ENCODE data around the gene IDH3A.

Gene IDH3A

GRCh38 chr15:78110096-78110495 lies 39.1 kb upstream of the IDH3A start:
- H3K27ac ChIP-seq, result no peak overlapping the region
- TF ChIP-seq CTCF (IDR thresholded peaks at IDR 0.05) (no peak), ZFX (IDR thresholded peaks at IDR 0.05; ENCODE audit: borderline replicate concordance) (no peak)

GRCh38 chr15:78110916-78111475 lies 38.2 kb upstream of the IDH3A start:
- no peak overlapping the region for H3K27ac ChIP-seq
- TF ChIP-seq ZFX (IDR thresholded peaks at IDR 0.05; ENCODE audit: borderline replicate concordance) (no peak), CTCF (IDR thresholded peaks at IDR 0.05) (no peak)

GRCh38 chr15:78111788-78112187 lies 37.4 kb upstream of the IDH3A start:
- no peak overlapping the region for H3K27ac ChIP-seq
- no peak for TF ChIP-seq ZFX (IDR thresholded peaks at IDR 0.05; ENCODE audit: borderline replicate concordance)
- no peak for TF ChIP-seq CTCF (IDR thresholded peaks at IDR 0.05)

- no peak for TF ChIP-seq ZFX (IDR thresholded peaks at IDR 0.05; ENCODE audit: borderline replicate concordance)
- TF ChIP-seq CTCF (IDR thresholded peaks at IDR 0.05), result no peak
- H3K27ac ChIP-seq, result no peak overlapping the region
These were observed 36.6 kb upstream of the IDH3A start for GRCh38 chr15:78112551-78112950.

- no peak for TF ChIP-seq CTCF (IDR thresholded peaks at IDR 0.05)
- TF ChIP-seq ZFX (IDR thresholded peaks at IDR 0.05; ENCODE audit: borderline replicate concordance), result no peak
- no peak overlapping the region for H3K27ac ChIP-seq
These were observed 28.6 kb upstream of the IDH3A start for GRCh38 chr15:78120523-78120922.

- no peak overlapping the region for H3K27ac ChIP-seq
- TF ChIP-seq CTCF (IDR thresholded peaks at IDR 0.05) (no peak), ZFX (IDR thresholded peaks at IDR 0.05; ENCODE audit: borderline replicate concordance) (no peak)
These were observed 23.9 kb upstream of the IDH3A start for GRCh38 chr15:78125267-78125666.

GRCh38 chr15:78127882-78128281 lies 21.3 kb upstream of the IDH3A start:
- TF ChIP-seq ZFX (IDR thresholded peaks at IDR 0.05; ENCODE audit: borderline replicate concordance) (no peak), CTCF (IDR thresholded peaks at IDR 0.05) (no peak)
- peak overlapping the region; percentile 71 for H3K27ac ChIP-seq
